GM19397 (cell line): ENCODE results near the gene TPRG1L.

ENCODE experiments used
- ATAC-seq: cut with Tn5 transposase; IDR thresholded peaks from one replicate; pipeline ENCODE4 v1.9.1; 2021; ENCODE audit warnings: mild to moderate bottlenecking, moderate library complexity; ENCODE audit not compliant: unreplicated experiment

The TPRG1L gene

DNA sequence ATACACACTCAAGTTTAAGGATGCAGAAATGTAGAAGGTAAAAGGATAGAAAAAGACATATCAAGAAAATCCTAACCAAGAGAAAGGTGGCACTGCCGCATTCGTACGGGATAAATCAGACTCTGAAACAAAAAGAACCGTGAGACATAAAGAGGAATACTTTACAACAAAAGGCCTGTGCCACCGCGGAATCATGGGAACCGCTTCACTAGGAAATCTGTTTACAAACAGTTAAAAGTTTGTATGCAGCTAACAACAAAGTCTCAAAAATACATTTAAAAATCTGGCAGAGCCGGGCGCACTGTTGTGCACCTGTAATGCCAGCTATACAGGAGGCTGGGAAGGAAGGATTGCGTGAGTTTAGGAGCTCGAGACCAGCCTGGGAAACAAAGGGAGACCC is 17.0 kb downstream of the TPRG1L start:
- no peak for ATAC-seq

DNA sequence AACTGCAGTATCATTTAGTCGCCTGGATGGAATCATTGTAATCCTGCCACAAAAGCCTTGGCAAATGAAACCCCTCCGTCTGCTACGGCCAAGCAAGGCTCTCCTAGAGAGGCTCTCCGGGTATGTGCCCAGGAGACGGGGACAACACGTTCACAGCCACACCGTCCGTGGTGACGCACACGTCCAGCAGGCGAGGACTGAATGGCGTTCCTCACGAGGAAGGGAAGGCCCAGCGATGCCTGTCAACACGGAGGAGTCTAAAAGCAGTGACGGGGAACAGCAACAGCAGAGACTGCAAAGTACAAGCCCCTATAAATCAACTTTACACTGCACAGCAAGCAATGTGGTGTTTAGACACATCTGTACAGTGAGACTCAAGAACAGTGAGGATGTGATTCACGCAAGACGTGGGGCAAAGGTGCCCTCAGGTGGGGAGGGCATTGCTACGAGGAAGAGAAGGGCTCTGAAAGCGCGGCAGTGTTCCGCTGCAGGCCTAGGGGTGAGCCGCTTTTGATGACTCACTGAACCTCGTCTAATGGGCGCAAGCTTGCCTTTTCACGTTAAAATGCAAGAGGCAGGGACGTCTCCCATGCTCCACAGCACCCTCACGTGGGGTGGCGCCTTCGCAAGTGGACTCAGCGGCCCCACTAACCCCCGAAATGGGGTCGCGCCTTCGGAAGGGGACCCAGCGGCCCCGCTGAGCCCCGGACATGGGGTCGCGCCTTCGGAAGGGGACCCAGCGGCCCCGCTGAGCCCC is 18.3 kb downstream of the TPRG1L start:
- no peak for ATAC-seq

DNA sequence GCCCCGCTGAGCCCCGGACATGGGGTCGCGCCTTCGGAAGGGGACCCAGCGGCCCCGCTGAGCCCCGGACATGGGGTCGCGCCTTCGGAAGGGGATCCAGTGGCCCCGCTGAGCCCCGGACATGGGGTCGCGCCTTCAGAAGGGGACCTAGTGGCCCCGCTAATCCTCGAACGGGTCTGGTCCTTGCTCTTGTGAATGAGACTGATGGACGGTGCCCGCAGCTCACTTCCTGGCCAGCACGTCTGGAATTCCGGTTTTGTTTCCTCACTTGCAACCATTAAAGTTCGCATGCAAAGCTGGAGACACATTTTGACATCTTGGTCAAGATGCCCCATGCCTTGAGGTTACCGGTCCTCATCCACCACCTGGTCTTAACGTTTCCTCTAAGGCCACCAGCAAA is 19.5 kb downstream of the TPRG1L start:
- ATAC-seq: no peak

DNA sequence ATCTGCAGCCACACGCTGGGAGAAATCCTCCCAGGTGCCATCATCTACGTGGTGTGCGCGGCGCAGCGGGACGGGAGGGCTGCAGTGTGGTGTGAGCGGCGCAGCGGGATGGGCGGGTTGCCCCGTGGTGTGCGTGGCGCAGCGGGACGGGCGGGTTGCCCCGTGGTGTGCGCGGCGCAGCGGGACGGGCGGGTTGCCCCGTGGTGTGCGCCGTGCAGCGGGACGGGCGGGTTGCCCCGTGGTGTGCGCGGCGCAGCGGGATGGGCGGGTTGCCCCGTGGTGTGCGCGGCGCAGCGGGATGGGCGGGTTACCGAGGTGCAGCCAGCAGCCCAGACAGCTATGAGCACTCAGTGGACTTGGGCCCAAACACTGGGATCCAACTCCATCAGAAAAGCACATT is 20.4 kb downstream of the TPRG1L start:
- no peak for ATAC-seq

DNA sequence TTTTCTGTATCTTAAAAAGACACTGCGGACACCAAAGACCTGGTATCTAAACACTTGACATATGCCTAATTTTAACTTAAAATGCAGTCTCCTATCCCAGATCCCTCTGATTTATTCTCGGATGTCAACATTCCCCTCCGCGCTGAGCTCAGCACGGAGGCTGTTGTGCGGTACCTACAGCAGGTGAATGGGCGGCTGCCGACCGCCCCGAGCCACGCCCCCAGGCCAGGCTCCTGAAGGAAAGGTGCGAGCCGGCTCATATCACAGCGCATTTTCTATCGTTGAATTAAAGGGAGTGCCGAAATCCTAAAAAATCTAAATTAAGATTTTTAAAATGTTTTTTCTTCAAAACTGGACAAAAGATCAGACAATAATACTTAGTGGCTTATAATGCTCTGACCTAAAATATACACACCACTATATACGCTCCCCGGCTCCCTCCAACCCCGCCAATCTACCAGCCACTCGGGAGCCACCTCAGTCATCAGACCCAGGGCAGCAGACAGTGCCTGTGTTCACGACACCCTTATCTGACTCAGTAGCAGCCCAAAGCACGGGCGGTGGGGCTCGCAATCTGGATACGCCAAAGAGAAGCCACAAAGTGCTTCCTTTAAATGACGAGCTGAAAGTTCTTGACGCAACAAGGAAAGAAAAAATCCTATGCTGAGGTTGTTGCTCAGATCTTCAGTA is 21.0 kb downstream of the TPRG1L start:
- ATAC-seq: no peak

DNA sequence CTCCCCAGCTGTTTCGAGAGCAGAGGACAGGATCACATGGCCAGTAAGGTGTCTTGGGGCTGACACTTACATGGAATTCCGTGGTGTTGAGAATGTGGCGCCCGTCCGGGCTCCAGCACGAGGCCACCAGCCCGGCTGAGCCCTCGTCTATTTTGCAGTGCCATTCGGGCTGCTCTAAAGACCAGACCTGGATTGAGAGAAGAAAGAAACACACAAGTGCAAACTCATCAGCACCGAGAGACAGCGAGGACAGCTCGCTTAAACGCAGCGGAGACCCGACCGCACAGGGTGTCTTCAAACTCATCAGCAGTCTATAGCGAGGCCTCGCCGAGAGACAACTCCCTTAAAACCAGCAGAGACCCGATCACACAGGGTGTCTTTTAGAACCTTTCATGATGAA is 21.8 kb downstream of the TPRG1L start:
- no peak for ATAC-seq

- ATAC-seq: peak; percentile 86
Measured at GRCh38 chr1:3649342-3650247, 24.8 kb downstream of the TPRG1L start, which contains the start of gene WRAP73. Gene WRAP73 (minus strand): TSS chr1:3650103. CDS start chr1:3649999, 104 bp downstream.

GRCh38 chr1:3650248-3651025 is 25.6 kb downstream of the TPRG1L start:
- no peak for ATAC-seq

DNA sequence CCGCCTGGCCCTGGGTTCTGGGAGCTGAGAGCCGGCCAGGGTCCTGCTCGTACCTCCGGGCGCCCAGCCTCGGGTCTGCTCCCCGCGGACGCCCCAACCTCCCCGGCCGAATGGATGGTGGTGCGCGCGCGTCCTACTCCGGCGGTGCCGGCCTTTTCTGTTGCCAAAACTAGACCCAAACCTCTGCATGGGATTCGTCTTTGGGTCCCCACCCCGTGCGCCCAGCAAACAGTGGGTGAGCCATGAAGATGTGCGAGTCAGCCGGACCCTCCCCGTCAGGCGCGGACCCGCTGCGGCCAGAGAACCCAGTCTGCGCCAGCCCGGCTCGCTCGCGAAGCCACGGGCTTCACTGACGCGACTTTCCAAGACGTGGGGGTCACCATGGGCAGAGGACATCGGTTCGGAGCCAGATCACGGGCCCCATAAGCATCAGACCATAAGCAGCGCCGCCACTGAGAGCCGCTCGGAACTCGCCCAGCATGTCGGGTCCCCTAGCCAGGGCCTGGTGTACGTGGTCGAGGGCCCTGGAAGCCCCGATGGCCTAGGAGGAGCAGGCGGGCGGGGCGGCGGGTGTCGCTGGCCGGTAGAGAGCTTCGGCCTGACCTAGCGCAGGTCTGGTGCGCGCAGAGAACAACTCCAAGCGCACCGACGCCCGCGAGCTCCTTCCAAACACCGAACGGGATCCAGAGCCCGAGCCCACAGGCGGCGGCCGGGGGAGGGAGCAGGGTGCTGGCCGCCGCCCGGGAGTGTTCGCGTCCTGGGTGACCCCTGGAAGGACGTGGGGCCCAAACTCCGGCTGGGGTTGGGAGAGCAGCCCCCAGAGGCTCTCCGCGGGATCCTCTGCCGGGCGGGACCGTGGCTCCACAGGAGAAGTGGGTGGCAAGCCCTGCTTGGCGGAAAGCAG is 26.5 kb downstream of the TPRG1L start:
- ATAC-seq: no peak

DNA sequence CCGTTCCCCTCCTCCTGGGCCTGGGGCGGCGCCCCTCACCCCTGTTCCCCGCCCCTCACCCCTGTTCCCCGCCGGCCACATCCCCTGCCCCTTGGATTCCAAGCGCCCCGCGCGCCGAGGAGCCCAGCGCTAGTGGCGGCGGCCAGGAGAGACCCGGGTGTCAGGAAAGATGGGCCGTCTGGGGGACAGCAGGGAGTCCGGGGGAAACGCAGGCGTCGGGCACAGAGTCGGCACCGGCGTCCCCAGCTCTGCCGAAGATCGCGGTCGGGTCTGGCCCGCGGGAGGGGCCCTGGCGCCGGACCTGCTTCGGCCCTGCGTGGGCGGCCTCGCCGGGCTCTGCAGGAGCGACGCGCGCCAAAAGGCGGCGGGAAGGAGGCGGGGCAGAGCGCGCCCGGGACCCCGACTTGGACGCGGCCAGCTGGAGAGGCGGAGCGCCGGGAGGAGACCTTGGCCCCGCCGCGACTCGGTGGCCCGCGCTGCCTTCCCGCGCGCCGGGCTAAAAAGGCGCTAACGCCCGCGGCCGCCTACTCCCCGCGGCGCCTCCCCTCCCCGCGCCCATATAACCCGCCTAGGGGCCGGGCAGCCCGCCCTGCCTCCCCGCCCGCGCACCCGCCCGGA is 27.2 kb downstream of the TPRG1L start, which contains the start of gene TP73:
Gene TP73 (plus strand): TSS at position 587 of the 618 bp plus-strand sequence. CDS start 29,850 bp downstream, outside the sequence.
- ATAC-seq: no peak

DNA sequence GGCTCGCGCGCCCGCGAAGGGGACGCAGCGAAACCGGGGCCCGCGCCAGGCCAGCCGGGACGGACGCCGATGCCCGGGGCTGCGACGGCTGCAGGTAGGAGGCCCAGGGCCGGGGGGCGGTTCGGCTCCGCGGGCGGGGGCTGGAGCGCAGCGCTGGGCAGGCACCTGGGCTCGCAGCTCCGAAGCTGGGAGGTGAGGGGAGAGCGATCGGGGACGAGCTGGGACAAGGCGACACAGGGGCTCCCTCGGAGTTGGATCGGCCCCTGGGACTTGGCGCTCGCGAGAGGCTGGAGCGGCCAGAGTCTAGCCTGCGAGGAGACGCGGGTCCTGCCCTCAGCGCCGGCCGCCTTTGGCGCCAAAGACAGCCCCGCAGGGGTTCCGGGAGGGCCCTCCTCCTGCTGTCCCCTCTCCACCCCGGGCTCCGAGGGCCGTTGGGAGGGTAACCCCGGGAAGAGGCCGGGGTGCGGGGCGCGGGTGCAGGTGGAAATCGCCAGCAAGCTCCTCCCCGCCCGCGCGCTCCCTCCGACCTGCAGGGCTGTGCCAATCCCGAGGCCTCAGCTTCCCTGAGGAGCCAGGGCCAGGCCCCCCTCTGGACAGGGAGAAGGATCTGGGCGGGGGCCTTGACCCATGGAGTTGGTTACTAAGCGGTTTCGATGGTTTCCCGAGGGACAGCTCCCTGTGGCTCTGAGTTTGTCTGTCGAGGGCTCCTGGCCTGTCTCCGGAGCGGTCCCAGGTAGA is 27.9 kb downstream of the TPRG1L start:
- no peak for ATAC-seq

- no peak for ATAC-seq
Measured at GRCh38 chr1:3653286-3653618, 28.4 kb downstream of the TPRG1L start.

- no peak for ATAC-seq
Measured at GRCh38 chr1:3654549-3655281, 29.9 kb downstream of the TPRG1L start.

- ATAC-seq: peak; percentile 45
Measured at GRCh38 chr1:3656450-3657095, 31.8 kb downstream of the TPRG1L start.

DNA sequence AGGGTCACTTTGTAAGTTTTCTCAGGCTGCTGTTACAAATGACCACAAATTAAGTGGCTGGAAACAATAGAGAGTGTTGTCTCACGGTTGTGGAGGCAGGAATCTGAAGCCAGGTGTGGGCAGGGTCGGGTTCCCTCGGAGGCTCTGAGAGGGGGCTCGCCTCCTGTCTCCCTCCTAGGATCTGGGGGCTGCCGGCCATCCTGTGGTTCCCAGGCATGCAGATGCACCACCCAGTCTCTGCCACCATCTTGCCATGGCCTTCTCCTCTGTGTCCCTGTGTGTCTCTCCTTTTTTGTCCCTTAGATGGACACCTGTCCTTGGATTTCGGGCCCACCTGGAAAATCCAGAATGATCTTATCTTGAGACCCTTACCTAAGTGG is 32.3 kb downstream of the TPRG1L start:
- ATAC-seq: peak; percentile 7

- no peak for ATAC-seq
Measured at GRCh38 chr1:3657578-3658230, 32.9 kb downstream of the TPRG1L start.

- ATAC-seq: no peak
Measured at GRCh38 chr1:3658231-3658615, 33.4 kb downstream of the TPRG1L start.
